ENCODE measurements around the gene RGS19.

Gene RGS19

GRCh38 chr20:64068386-64069208 lies 10.7 kb downstream of the RGS19 start:
- no peak for DNase-seq
- H3K27me3 Mint-ChIP-seq (ENCODE audit: low read depth, poor library complexity), result no peaks in the 10 kb centered on the region
- no peak for TF ChIP-seq CTCF (IDR thresholded peaks at IDR 0.05)
- peaks cover 25% of the 10 kb centered on the region for H3K4me1 Mint-ChIP-seq
- H3K27ac Mint-ChIP-seq, result no peak overlapping the region
- no peaks in the 10 kb centered on the region for H3K36me3 Mint-ChIP-seq (ENCODE audit: low read depth)
- no peak overlapping the region for H3K4me3 Mint-ChIP-seq
- no peaks in the 10 kb centered on the region for H3K9me3 Mint-ChIP-seq

GRCh38 chr20:64067733-64068307 lies 11.5 kb downstream of the RGS19 start:
- TF ChIP-seq CTCF (IDR thresholded peaks at IDR 0.05), result no peak
- H3K27ac Mint-ChIP-seq, result no peak overlapping the region
- no peak overlapping the region for H3K4me3 Mint-ChIP-seq
- no peaks in the 10 kb centered on the region for H3K9me3 Mint-ChIP-seq
- no peaks in the 10 kb centered on the region for H3K36me3 Mint-ChIP-seq (ENCODE audit: low read depth)
- H3K4me1 Mint-ChIP-seq, result peaks cover 26% of the 10 kb centered on the region
- DNase-seq, result no peak
- H3K27me3 Mint-ChIP-seq (ENCODE audit: low read depth, poor library complexity), result no peaks in the 10 kb centered on the region

- no peaks in the 10 kb centered on the region for H3K36me3 Mint-ChIP-seq (ENCODE audit: low read depth)
- H3K9me3 Mint-ChIP-seq, result no peaks in the 10 kb centered on the region
- H3K27ac Mint-ChIP-seq, result peak overlapping the region; percentile 24
- no peak for TF ChIP-seq CTCF (IDR thresholded peaks at IDR 0.05)
- no peak for DNase-seq
- H3K4me1 Mint-ChIP-seq, result peaks cover 31% of the 10 kb centered on the region
- H3K4me3 Mint-ChIP-seq, result no peak overlapping the region
- no peaks in the 10 kb centered on the region for H3K27me3 Mint-ChIP-seq (ENCODE audit: low read depth, poor library complexity)
Measured at GRCh38 chr20:64067005-64067632, 12.2 kb downstream of the RGS19 start.

GRCh38 chr20:64065974-64066343 lies 13.4 kb downstream of the RGS19 start:
- Mint-ChIP-seq H3K27me3 (ENCODE audit: low read depth, poor library complexity) (no peaks in the 10 kb centered on the region), H3K4me3 (no peak overlapping the region), H3K4me1 (peaks cover 34% of the 10 kb centered on the region), H3K27ac (no peak overlapping the region), H3K36me3 (ENCODE audit: low read depth) (no peaks in the 10 kb centered on the region), H3K9me3 (no peaks in the 10 kb centered on the region)
- DNase-seq, result no peak
- no peak for TF ChIP-seq CTCF (IDR thresholded peaks at IDR 0.05)

GRCh38 chr20:64065062-64065973 lies 14.0 kb downstream of the RGS19 start:
- Mint-ChIP-seq H3K9me3 (no peaks in the 10 kb centered on the region), H3K27me3 (ENCODE audit: low read depth, poor library complexity) (no peaks in the 10 kb centered on the region), H3K4me3 (peak overlapping the region; percentile 12), H3K27ac (no peak overlapping the region), H3K4me1 (peaks cover 34% of the 10 kb centered on the region), H3K36me3 (ENCODE audit: low read depth) (no peaks in the 10 kb centered on the region)
- TF ChIP-seq CTCF (IDR thresholded peaks at IDR 0.05), result no peak
- DNase-seq, result no peak

Measured in nephron progenitor cell (in vitro differentiated cells).